GM12878 (cell line): ENCODE measurements around the gene MUC16. TPM values are rescaled to one million over a fixed set of nuclear protein-coding genes. Genes with fewer than 3 reads are reported as not detected.

ENCODE experiments used
- ATAC-seq: fragments of 200-7000 bp; cut with Tn5 transposase; 3 replicates; pipeline ENCODE4 v1.9.1; 2020; ENCODE audit warnings: mild to moderate bottlenecking, moderate library complexity
- BruUV-seq: library from RNA; stranded (reverse); fragments of 400-500 nt; replicated peaks from 2 replicates; lab custom pipeline; 2021; lab: Mats Ljungman, UMichigan
- CTCF ChIA-PET: fragments of 300-600 bp; sonication (Branson Sonifier 250); formaldehyde crosslinking; extraction: SDS; loops from one replicate; lab custom pipeline; 2021; ENCODE audit warnings: inconsistent platforms; lab: Yijun Ruan, JAX
- POLR2A ChIA-PET: fragments of 350-600 bp; formaldehyde crosslinking; extraction: SDS; loops from one replicate; lab custom pipeline; 2021; ENCODE audit warnings: inconsistent platforms; lab: Charles Lee
- RAD21 ChIA-PET: fragments of 300-600 bp; sonication (Branson Sonifier 250); formaldehyde crosslinking; loops from one replicate; lab custom pipeline; 2023; ENCODE audit warnings: antibody characterized with exemption; ENCODE audit not compliant: unreplicated experiment; lab: Charles Lee
- SMC1A ChIA-PET: fragments of 300-600 bp; sonication (Branson Sonifier 250); formaldehyde crosslinking; loops from one replicate; lab custom pipeline; 2023; ENCODE audit not compliant: unreplicated experiment, uncharacterized antibody; lab: Charles Lee
- DNase-seq: peaks from one replicate; pipeline ENCODE4 v3.0.0-alpha.2; 2011; ENCODE audit warnings: low read depth, low spot score
- FAIRE-seq: peaks from 3 replicates; lab custom pipeline; 2011; peaks lifted over from hg19 to GRCh38; lab: Jason Lieb, UNC
- H2AFZ ChIP-seq: 2 replicates; pipeline ENCODE4 v1.6.0; 2011; ENCODE audit warnings: low read depth, low read length, control low read depth; ENCODE audit not compliant: control insufficient read depth
- H3K27ac ChIP-seq: 2 replicates; pipeline ENCODE4 v1.5.1; 2011; ENCODE audit warnings: control low read depth; ENCODE audit not compliant: control insufficient read depth, insufficient read depth
- H3K27me3 ChIP-seq, 2 experiments: replicated peaks in 1 of 2; 2 replicates each; pipeline versions ENCODE4 v1.6.0 to v1.6.1; 2011; ENCODE audit warnings: low read length in 1 of 2; ENCODE audit not compliant: control insufficient read depth in 2 of 2, insufficient read depth in 2 of 2
- H3K36me3 ChIP-seq, 2 experiments: 2 replicates each; pipeline ENCODE4 v1.5.1; 2011; ENCODE audit warnings: low read length in 1 of 2; ENCODE audit not compliant: control insufficient read depth in 2 of 2, insufficient read depth in 2 of 2
- H3K4me1 ChIP-seq: 2 replicates; pipeline ENCODE4 v1.6.1; 2011; ENCODE audit warnings: mild to moderate bottlenecking, low read length, moderate library complexity, mixed read lengths; ENCODE audit not compliant: control insufficient read depth, insufficient read depth
- H3K4me2 ChIP-seq: 2 replicates; pipeline ENCODE4 v1.6.0; 2011; ENCODE audit warnings: control low read depth; ENCODE audit not compliant: control insufficient read depth, insufficient read depth
- H3K4me3 ChIP-seq: fragments of 200-600 bp; sonication (generic); 2 replicates; pipeline ENCODE4 v1.5.1; 2016
- H3K79me2 ChIP-seq: 2 replicates; pipeline ENCODE4 v1.6.0; 2011; ENCODE audit warnings: low read length; ENCODE audit not compliant: control insufficient read depth, insufficient read depth
- H3K9ac ChIP-seq: 2 replicates; pipeline ENCODE4 v1.8.0; 2011; ENCODE audit warnings: low read length, control low read depth, mixed read lengths; ENCODE audit not compliant: control insufficient read depth, insufficient read depth
- H3K9me3 ChIP-seq: replicated peaks from 3 replicates; pipeline ENCODE4 v1.5.1; 2011; ENCODE audit warnings: mild to moderate bottlenecking, low read length; ENCODE audit not compliant: control insufficient read depth, insufficient read depth
- H4K20me1 ChIP-seq: 2 replicates; pipeline ENCODE4 v1.6.0; 2011; ENCODE audit not compliant: control insufficient read depth, insufficient read depth
- BRCA1 ChIP-seq: IDR thresholded peaks from 2 replicates; pipeline ENCODE4 v1.6.1; 2011; ENCODE audit warnings: low read depth, low read length, improper control_type of control experiment
- IKZF1 ChIP-seq: fragments of 450-650 bp; conservative IDR thresholded peaks from 2 replicates; pipeline ENCODE4 v1.6.1; 2017; ENCODE audit warnings: antibody characterized with exemption, mild to moderate bottlenecking
- MEF2B ChIP-seq: fragments of 450-650 bp; IDR thresholded peaks from 2 replicates; pipeline ENCODE4 v1.6.1; 2018; ENCODE audit warnings: mild to moderate bottlenecking, moderate library complexity; ENCODE audit not compliant: partially characterized antibody, poor library complexity, severe bottlenecking
- PAX5 ChIP-seq: IDR thresholded peaks from 2 replicates; pipeline ENCODE4 v1.6.1; 2011; ENCODE audit warnings: low read depth, low read length, borderline replicate concordance
- PML ChIP-seq: IDR thresholded peaks from 2 replicates; pipeline ENCODE4 v1.6.1; 2012; ENCODE audit warnings: low read length, inconsistent platforms
- RELA ChIP-seq: fragments of 450-650 bp; IDR thresholded peaks from 2 replicates; pipeline ENCODE4 v1.8.0; 2014; ENCODE audit warnings: borderline replicate concordance; ENCODE audit not compliant: partially characterized antibody
- SIN3A ChIP-seq: IDR thresholded peaks from 2 replicates; pipeline ENCODE4 v1.6.1; 2012; ENCODE audit warnings: low read depth, low read length, improper control_type of control experiment
- SREBF2 ChIP-seq: IDR thresholded peaks from 2 replicates; pipeline ENCODE4 v1.6.1; 2012; ENCODE audit warnings: mild to moderate bottlenecking, low read length
- YBX1 ChIP-seq: fragments of 450-650 bp; IDR thresholded peaks from 2 replicates; pipeline ENCODE4 v1.6.1; 2016; ENCODE audit warnings: antibody characterized with exemption
- WGBS: methylation state at CpG from one replicate; pipeline ENCODE4 v1.1.6; 2016; ENCODE audit warnings: low lambda C conversion rate; ENCODE audit not compliant: insufficient replicate concordance, insufficient coverage; ENCODE audit errors: missing lambda C conversion rate; 5-methylcytosine and 5-hydroxymethylcytosine counted together
- in situ Hi-C: fragments of 300-500 bp; cut with MboI; formaldehyde crosslinking; loops from 9 replicates; pipeline ENCODE4 v1.14.3; 2018; ENCODE audit warnings: mixed read lengths
- intact Hi-C: fragments of 100-400 bp; cut with micrococcal nuclease; formaldehyde crosslinking; loops from one replicate; pipeline ENCODE4 v1.14.2; 2022; ENCODE audit not compliant: unreplicated experiment
- polyA plus RNA-seq, 11 experiments: library from polyadenylated mRNA; depleted of rRNA in 4 of 11; unstranded in 6 of 11; stranded (reverse) in 5 of 11; fragments of >200 nt; fragmentation: Nextera tagmentation in 4 of 11; fragmentation: Illumina TruSeq in 1 of 11; extraction: Ambion mirVana in 4 of 11; extraction: Trizol in 1 of 11; gene quantifications; 1 replicate in 1 of 11; 2 replicates in 10 of 11; pipeline versions ENCODE4 v1.2.1 to v1.2.3, GENCODE V29; 2011 to 2016; ENCODE audit warnings: inconsistent platforms in 2 of 11, missing spikeins in 2 of 11, low read depth in 1 of 11
- total RNA-seq, 4 experiments: library from RNA; depleted of rRNA in 3 of 4; stranded (reverse); fragments of >200 nt in 3 of 4; fragmentation: Illumina TruSeq in 1 of 4; extraction: Trizol in 1 of 4; gene quantifications; 2 replicates each; pipeline versions ENCODE4 v1.2.1 to v1.2.3, GENCODE V29; 2013 to 2021
- TF ChIP-seq, protein P1 (sequence below): fragments of 450-650 bp; IDR thresholded peaks from 2 replicates; pipeline ENCODE4 v1.6.1; 2016; ENCODE audit warnings: mild to moderate bottlenecking

The MUC16 gene
- total and polyA plus RNA-seq, 10 of the 15 experiments (the other 5 are each of a cell fraction or from before 2014, with no cell fraction given): under 0.01 TPM; not detected in 8

DNA sequence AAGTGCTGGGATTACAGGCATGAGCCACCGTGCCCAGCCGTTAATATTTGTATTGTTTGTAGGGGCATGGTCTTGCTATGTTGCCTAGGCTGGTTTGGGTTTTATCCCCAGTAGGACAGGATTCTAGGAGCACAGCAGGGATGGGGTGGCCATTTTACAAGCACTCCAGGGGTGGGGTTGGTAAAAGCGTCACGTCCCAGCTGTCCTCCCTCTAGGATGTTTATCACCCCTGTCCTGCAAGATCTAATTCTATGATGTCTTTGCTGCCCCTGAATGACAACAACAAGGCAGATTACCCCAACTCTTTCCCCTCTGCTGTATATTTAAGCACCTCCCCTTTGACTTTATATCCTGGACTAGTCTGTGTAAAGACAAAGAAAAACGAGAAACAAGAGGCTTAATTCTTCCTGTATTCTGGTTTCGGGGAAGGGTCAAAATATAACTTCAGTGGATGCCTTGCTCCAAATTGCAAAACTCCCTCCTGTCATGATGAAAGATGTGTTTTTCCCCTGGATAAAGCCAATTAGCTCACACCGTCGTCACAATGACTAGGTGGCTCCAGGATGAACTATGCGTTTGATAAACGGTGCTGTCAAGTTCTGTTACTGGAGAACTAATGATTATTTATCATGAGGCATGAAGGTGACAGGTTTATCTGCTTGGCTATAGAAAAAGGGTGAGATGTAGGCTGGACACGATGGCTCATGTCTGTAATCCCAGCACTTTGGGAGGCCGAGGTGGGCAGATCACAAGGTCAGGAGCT lies 48.9 kb upstream of the MUC16 start:
- no peak overlapping the region for H3K27ac ChIP-seq
- SMC1A ChIA-PET: no interaction called here
- POLR2A ChIA-PET: no interaction called here
- CTCF ChIA-PET: no interaction called here
- H3K79me2 ChIP-seq: no peaks in the 10 kb centered on the region
- 69% methylated on average over 12 of the region's 12 CpGs for WGBS
- no peaks in the 10 kb centered on the region for H3K36me3 ChIP-seq
- no TSS peak for BruUV-seq
- no peak overlapping the region for H3K4me2 ChIP-seq
- RAD21 ChIA-PET: no interaction called here
- TF ChIP-seq SREBF2 (no peak), SIN3A (no peak), PML (no peak), RELA (no peak), IKZF1 (no peak), BRCA1 (no peak), MEF2B (no peak), PAX5 (no peak), YBX1 (no peak)
- TF ChIP-seq, protein P1, sequence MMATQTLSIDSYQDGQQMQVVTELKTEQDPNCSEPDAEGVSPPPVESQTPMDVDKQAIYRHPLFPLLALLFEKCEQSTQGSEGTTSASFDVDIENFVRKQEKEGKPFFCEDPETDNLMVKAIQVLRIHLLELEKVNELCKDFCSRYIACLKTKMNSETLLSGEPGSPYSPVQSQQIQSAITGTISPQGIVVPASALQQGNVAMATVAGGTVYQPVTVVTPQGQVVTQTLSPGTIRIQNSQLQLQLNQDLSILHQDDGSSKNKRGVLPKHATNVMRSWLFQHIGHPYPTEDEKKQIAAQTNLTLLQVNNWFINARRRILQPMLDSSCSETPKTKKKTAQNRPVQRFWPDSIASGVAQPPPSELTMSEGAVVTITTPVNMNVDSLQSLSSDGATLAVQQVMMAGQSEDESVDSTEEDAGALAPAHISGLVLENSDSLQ: no peak
- no peak overlapping the region for H3K9ac ChIP-seq
- no peak for ATAC-seq
- H3K27me3 ChIP-seq: no peaks in the 10 kb centered on the region
- no peak for FAIRE-seq
- H4K20me1 ChIP-seq: no peaks in the 10 kb centered on the region
- H3K9me3 ChIP-seq: no peaks in the 10 kb centered on the region; the same call in 2 of the 3 replicates
- H3K4me3 ChIP-seq: no peak overlapping the region
- no peaks in the 10 kb centered on the region for H3K4me1 ChIP-seq
- in situ Hi-C loops (no loop called here), intact Hi-C loops (no loop called here)
- DNase-seq: no peak
- H2AFZ ChIP-seq: no peak overlapping the region
